Esophagus muscularis mucosa (tissue), 4 donors: ENCODE results near the gene HAGHL. TPM values are rescaled to one million over a fixed set of nuclear protein-coding genes. Genes with fewer than 3 reads are reported as not detected.
A peak's percentile ranks its signal among the peaks of the same experiment; 100 is the strongest.

Experiments used
- DNase-seq: peaks from one replicate; pipeline ENCODE4 v3.0.0-alpha.2; 2017; ENCODE audit errors: extremely low spot score
- H3K27ac ChIP-seq, 4 donors: fragments of 200-600 bp; sonication (generic); replicated peaks in 1 of 4; 1 replicate in 3 of 4; 2 replicates in 1 of 4; pipeline ENCODE4 v1.5.1; 2016 to 2019; ENCODE audit warnings: mild to moderate bottlenecking in 1 of 4
- H3K27me3 ChIP-seq, 4 donors: fragments of 200-600 bp; sonication (generic); one replicate each; pipeline versions ENCODE4 v1.5.1 to v1.6.0; 2016 to 2019
- H3K36me3 ChIP-seq, 4 donors: fragments of 200-600 bp; sonication (generic); one replicate each; pipeline ENCODE4 v1.5.1; 2016 to 2019
- H3K4me1 ChIP-seq, 4 donors: fragments of 200-600 bp; sonication (generic); one replicate each; pipeline ENCODE4 v1.5.1; 2016 to 2019
- H3K4me3 ChIP-seq, 4 donors: fragments of 200-600 bp; sonication (generic); 1 replicate in 2 of 4; 2 replicates in 2 of 4; pipeline ENCODE4 v1.5.1; 2016 to 2019; ENCODE audit warnings: mild to moderate bottlenecking in 4 of 4, moderate library complexity in 1 of 4
- H3K9me3 ChIP-seq, 4 donors: fragments of 200-600 bp; sonication (generic); 1 replicate in 3 of 4; 2 replicates in 1 of 4; pipeline ENCODE4 v1.5.1; 2016 to 2019
- EP300 ChIP-seq: sonication (generic); formaldehyde crosslinking; IDR thresholded peaks from one replicate; pipeline ENCODE4 v1.6.1; 2017; ENCODE audit warnings: antibody characterized with exemption
- POLR2A ChIP-seq: fragments of 450-650 bp; IDR thresholded peaks from one replicate; pipeline ENCODE4 v1.6.1; 2017; ENCODE audit warnings: antibody characterized with exemption, moderate library complexity, mild to moderate bottlenecking, low read depth
- POLR2AphosphoS5 ChIP-seq, 2 donors: sonication (generic); formaldehyde crosslinking; IDR thresholded peaks; one replicate each; pipeline ENCODE4 v1.6.1; 2017; ENCODE audit warnings: antibody characterized with exemption in 2 of 2
- WGBS: methylation state at CpG from one replicate; pipeline ENCODE4 v1.1.5; 2018; 5-methylcytosine and 5-hydroxymethylcytosine counted together
- intact Hi-C: fragments of 100-400 bp; cut with DNase I; formaldehyde crosslinking; loops from one replicate; pipeline ENCODE4 v1.15.1; 2023
- total RNA-seq, 4 donors: library from RNA; depleted of rRNA; stranded (reverse); fragments of >200 nt; gene quantifications; one replicate each; pipeline versions ENCODE4 v1.1.0 to v1.2.1, GENCODE V29; 2016
- TF ChIP-seq, protein P1 (sequence below), 3 experiments: fragments of 200-600 bp in 2 of 3; fragments of 450-650 bp in 1 of 3; sonication (generic) in 2 of 3; IDR thresholded peaks; one replicate each; pipeline ENCODE4 v1.5.1; 2017 to 2019; ENCODE audit warnings: antibody characterized with exemption in 3 of 3, mild to moderate bottlenecking in 2 of 3, moderate library complexity in 1 of 3

The HAGHL gene
- total RNA-seq, 4 donors from 2014 or later = 1.7 to 5.6 (median 4.5) TPM

DNA sequence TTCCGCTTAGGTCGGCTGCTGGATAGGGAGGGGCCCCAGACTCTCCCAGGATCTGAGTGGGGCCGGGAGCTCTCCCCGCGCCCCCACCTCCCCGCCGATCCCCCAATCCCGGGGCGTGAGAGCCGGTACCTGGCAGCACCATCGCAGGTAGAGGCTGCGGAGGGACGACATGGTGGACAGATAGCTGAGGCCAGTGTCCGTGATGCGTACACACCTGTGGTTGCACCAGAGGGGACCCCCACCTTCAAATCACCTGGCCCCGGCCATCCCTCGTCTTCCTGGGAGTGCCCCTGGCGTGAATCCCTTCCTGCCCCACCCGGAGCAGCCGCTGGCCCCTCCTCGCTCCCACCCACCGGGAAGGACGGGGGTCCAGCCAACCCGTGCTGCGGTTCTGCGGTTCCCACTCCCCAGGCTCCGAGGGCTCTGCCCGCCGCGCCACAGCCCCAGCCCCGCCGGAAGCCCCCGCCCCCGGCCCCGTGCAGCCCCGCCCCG lies 32.0 kb upstream of the HAGHL start:
- H3K27me3 ChIP-seq = peaks cover 9 to 78% (median 40%) of the 10 kb centered on the region in 4 donors

DNA sequence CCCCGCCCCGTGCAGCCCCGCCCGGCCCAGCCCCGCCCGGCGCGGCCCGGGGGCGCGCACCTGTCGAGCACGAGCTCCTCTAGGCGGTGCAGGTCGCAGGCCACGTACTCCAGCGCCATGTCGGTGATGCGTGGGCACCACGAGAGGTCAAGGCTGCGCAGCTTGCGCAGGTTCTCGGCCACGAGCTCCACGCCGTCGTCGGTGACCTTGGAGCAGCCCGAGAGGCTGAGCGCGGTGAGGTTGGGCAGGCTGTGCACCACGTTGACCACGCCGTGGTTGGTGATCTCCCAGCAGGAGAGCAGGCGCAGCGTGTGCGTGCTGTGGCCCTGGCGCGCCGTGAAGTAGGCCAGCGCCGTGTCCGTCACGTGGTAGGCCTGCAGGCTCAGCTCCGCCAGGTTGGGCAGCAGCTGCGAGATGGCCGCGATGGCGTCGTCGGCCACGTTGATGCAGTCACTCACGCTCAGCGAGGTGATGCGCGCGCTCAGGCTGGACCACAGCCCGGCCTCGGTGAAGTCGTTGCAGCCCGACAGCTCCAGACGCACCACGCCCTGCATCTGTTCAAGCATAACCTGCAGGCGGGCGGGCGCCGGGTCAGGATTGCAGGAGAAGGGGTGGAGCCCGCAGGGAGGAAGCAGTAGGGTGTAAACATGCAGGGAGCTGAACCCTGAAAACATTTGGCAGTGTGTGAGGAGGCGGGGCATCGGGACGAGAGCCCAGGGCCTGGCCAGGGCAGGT lies 31.4 kb upstream of the HAGHL start:
- peaks cover 9 to 84% (median 45%) of the 10 kb centered on the region in 4 donors for H3K27me3 ChIP-seq

More for the DNA sequence above, 32.0 kb upstream of the HAGHL start:
- Histone ChIP-seq H3K27ac (no peak overlapping the region), H3K9me3 (no peaks in the 10 kb centered on the region), H3K36me3 (no peaks in the 10 kb centered on the region), H3K4me3 (peak overlapping the region in 1 of 4 donors; percentile 45), H3K4me1 (peaks cover 17 to 40% (median 31%) of the 10 kb centered on the region in 4 donors)
- TF ChIP-seq, protein P1, sequence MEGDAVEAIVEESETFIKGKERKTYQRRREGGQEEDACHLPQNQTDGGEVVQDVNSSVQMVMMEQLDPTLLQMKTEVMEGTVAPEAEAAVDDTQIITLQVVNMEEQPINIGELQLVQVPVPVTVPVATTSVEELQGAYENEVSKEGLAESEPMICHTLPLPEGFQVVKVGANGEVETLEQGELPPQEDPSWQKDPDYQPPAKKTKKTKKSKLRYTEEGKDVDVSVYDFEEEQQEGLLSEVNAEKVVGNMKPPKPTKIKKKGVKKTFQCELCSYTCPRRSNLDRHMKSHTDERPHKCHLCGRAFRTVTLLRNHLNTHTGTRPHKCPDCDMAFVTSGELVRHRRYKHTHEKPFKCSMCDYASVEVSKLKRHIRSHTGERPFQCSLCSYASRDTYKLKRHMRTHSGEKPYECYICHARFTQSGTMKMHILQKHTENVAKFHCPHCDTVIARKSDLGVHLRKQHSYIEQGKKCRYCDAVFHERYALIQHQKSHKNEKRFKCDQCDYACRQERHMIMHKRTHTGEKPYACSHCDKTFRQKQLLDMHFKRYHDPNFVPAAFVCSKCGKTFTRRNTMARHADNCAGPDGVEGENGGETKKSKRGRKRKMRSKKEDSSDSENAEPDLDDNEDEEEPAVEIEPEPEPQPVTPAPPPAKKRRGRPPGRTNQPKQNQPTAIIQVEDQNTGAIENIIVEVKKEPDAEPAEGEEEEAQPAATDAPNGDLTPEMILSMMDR (IDR thresholded peaks at IDR 0.05) = no peak
- TF ChIP-seq POLR2A = no peak
- WGBS = 7% methylated on average over 2 of the region's 37 CpGs
- intact Hi-C loops = no loop called here
- DNase-seq = no peak

DNA sequence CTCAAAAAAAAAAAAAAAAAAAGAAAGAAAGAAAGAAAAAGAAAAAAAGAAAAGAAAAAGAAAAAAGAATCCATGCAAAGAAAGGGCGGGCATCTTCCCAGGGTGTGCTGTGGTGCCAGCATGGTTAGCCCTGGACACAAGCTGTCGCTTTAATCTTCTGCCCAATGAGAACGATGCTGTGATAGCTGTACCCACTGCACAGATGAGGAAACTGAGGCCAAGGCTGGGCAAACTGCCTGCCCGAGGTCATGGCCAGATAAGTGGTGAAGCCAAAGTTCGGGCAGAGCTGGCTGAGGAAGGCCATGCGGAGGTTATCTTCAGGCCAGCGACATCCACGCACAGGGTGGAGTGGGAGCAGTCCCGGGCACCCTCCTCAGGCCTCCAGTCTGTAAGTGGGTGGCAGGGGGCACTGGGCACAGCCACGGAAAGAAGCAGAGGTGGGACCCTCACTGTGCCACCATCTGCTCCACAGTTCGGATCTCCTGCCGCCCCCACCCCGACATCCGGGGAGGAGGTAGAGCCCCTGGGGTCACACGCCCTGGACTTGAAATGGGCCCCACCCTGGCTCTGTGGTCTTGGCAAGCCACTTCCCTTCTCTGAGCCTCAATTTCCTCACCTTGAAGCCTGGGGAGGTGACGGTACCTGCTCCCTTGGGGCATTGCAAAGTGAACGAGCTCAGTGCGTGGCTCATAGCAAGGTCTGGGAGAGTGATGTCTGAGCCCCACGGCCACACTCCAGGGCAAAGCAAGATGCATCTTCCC lies 27.8 kb upstream of the HAGHL start:
- intact Hi-C loops = no loop called here
- Histone ChIP-seq H3K4me3 (no peak overlapping the region), H3K27ac (no peak overlapping the region), H3K36me3 (no peaks in the 10 kb centered on the region), H3K4me1 (peaks cover 14 to 37% (median 28%) of the 10 kb centered on the region in 4 donors), H3K9me3 (no peaks in the 10 kb centered on the region), H3K27me3 (peaks cover 2 to 100% (median 65%) of the 10 kb centered on the region in 4 donors)
- TF ChIP-seq, protein P1 (IDR thresholded peaks at IDR 0.05) = no peak
- TF ChIP-seq POLR2A = no peak
- TF ChIP-seq POLR2AphosphoS5 (IDR thresholded peaks at IDR 0.05) = no peak
- no peak for TF ChIP-seq EP300
- no peak for DNase-seq
- WGBS = 73% methylated on average over 18 of the region's 19 CpGs

More for the DNA sequence above, 31.4 kb upstream of the HAGHL start:
- WGBS = 20% methylated on average over 17 of the region's 71 CpGs
- Histone ChIP-seq H3K9me3 (no peaks in the 10 kb centered on the region), H3K36me3 (no peaks in the 10 kb centered on the region), H3K4me1 (peaks cover 17 to 39% (median 31%) of the 10 kb centered on the region in 4 donors), H3K4me3 (peak overlapping the region; percentile 1 to 45 (median 20)), H3K27ac (no peak overlapping the region)
- intact Hi-C loops = no loop called here
- TF ChIP-seq, protein P1 (IDR thresholded peaks at IDR 0.05) = no peak
- no peak for TF ChIP-seq POLR2AphosphoS5 (IDR thresholded peaks at IDR 0.05)
- no peak for TF ChIP-seq EP300
- TF ChIP-seq POLR2A = no peak
- DNase-seq = no peak

DNA sequence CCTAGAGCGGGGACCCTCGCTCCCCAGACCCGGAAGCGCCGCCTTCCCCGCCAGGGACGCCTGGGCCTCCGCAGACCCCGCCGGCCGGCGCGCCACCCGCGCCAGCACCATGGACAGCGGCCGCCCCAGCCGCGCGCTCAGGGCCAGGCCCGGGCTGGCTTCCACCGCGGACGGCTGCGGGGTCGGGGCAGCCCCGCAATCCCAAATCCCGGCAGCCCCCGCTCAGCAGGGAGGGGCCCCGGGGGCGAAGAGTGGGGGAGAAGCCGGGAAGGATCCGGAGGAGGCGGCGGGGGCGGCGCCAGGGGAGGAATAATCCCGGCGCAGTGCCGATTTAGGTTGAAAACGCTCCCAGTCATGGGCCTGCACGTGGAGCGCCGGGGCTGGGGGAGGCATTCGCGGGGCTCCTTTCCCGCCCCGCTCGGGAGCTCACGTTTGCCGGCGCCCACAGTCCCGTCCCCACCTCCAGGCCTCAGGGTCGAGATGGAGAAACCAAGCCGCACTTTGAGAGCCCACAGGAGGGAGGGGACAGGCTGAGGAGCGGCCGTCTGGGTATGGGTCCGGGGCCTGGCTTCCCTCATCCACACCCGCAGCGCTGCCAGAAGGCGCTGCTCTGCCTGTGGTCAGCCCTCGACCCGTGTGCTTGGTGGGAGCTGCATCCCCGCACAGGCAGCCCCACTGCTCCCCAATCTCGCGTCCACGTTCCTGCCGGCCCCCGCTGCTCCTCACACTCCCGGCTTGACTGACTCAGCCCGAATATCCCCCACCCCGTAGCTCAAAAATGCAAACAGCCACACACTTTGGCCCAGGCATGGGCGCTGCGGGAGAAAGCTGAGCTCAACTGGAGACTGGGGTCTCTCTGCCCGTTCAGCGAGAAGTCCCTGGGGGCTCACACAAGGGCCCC lies 26.0 kb upstream of the HAGHL start:
- Histone ChIP-seq H3K4me1 (peaks cover 0 to 33% (median 17%) of the 10 kb centered on the region in 4 donors), H3K9me3 (no peaks in the 10 kb centered on the region), H3K36me3 (no peaks in the 10 kb centered on the region), H3K27me3 (peaks cover 0 to 99% (median 61%) of the 10 kb centered on the region in 4 donors), H3K4me3 (no peak overlapping the region), H3K27ac (no peak overlapping the region)
- DNase-seq = no peak
- 32% methylated on average over 27 of the region's 76 CpGs for WGBS
- intact Hi-C loops = no loop called here
- TF ChIP-seq, protein P1 (IDR thresholded peaks at IDR 0.05) = no peak
- TF ChIP-seq POLR2AphosphoS5 (IDR thresholded peaks at IDR 0.05) (no peak), EP300 (no peak), POLR2A (no peak)
